Astrocyte of the cerebellum (primary cell): Measurements from ENCODE around the gene ATP6V0C.
A peak's percentile ranks its signal among the peaks of the same experiment; 100 is the strongest.

Experiments used
- DNase-seq: peaks from one replicate; pipeline ENCODE4 v3.0.0-alpha.2; 2011; ENCODE audit warnings: low read depth
- H3K4me3 ChIP-seq: 2 replicates; pipeline ENCODE4 v1.5.1; 2011; ENCODE audit warnings: mild to moderate bottlenecking, low read depth, low read length, moderate library complexity
- in situ Hi-C: cut with HindIII; loops from 2 replicates; pipeline ENCODE4 v1.10.0; 2017; ENCODE audit warnings: low sequenced_read_pairs
- TF ChIP-seq, protein P1 (sequence below): IDR thresholded peaks from 2 replicates; pipeline ENCODE4 v1.5.1; 2012; ENCODE audit warnings: low read length, low read depth, moderate library complexity, mild to moderate bottlenecking; ENCODE audit errors: missing control alignments

Gene ATP6V0C

DNA sequence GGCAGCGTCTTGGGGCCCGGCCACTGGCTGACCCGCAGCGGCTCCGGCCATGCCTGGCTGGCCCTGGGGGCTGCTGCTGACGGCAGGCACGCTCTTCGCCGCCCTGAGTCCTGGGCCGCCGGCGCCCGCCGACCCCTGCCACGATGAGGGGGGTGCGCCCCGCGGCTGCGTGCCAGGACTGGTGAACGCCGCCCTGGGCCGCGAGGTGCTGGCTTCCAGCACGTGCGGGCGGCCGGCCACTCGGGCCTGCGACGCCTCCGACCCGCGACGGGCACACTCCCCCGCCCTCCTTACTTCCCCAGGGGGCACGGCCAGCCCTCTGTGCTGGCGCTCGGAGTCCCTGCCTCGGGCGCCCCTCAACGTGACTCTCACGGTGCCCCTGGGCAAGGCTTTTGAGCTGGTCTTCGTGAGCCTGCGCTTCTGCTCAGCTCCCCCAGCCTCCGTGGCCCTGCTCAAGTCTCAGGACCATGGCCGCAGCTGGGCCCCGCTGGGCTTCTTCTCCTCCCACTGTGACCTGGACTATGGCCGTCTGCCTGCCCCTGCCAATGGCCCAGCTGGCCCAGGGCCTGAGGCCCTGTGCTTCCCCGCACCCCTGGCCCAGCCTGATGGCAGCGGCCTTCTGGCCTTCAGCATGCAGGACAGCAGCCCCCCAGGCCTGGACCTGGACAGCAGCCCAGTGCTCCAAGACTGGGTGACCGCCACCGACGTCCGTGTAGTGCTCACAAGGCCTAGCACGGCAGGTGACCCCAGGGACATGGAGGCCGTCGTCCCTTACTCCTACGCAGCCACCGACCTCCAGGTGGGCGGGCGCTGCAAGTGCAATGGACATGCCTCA, 41.9 kb upstream of the ATP6V0C start:
- peak overlapping the region; percentile 12 for H3K4me3 ChIP-seq
- TF ChIP-seq, protein P1, sequence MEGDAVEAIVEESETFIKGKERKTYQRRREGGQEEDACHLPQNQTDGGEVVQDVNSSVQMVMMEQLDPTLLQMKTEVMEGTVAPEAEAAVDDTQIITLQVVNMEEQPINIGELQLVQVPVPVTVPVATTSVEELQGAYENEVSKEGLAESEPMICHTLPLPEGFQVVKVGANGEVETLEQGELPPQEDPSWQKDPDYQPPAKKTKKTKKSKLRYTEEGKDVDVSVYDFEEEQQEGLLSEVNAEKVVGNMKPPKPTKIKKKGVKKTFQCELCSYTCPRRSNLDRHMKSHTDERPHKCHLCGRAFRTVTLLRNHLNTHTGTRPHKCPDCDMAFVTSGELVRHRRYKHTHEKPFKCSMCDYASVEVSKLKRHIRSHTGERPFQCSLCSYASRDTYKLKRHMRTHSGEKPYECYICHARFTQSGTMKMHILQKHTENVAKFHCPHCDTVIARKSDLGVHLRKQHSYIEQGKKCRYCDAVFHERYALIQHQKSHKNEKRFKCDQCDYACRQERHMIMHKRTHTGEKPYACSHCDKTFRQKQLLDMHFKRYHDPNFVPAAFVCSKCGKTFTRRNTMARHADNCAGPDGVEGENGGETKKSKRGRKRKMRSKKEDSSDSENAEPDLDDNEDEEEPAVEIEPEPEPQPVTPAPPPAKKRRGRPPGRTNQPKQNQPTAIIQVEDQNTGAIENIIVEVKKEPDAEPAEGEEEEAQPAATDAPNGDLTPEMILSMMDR = no peak
- in situ Hi-C loops = no loop called here
- no peak for DNase-seq

DNA sequence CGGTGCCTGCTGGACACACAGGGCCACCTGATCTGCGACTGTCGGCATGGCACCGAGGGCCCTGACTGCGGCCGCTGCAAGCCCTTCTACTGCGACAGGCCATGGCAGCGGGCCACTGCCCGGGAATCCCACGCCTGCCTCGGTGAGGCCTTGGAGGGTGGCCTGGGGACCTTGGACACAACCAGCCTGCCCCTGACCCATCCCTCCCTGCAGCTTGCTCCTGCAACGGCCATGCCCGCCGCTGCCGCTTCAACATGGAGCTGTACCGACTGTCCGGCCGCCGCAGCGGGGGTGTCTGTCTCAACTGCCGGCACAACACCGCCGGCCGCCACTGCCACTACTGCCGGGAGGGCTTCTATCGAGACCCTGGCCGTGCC, 41.3 kb upstream of the ATP6V0C start:
- in situ Hi-C loops = no loop called here
- no peak for DNase-seq
- no peak overlapping the region for H3K4me3 ChIP-seq
- TF ChIP-seq, protein P1 = no peak

DNA sequence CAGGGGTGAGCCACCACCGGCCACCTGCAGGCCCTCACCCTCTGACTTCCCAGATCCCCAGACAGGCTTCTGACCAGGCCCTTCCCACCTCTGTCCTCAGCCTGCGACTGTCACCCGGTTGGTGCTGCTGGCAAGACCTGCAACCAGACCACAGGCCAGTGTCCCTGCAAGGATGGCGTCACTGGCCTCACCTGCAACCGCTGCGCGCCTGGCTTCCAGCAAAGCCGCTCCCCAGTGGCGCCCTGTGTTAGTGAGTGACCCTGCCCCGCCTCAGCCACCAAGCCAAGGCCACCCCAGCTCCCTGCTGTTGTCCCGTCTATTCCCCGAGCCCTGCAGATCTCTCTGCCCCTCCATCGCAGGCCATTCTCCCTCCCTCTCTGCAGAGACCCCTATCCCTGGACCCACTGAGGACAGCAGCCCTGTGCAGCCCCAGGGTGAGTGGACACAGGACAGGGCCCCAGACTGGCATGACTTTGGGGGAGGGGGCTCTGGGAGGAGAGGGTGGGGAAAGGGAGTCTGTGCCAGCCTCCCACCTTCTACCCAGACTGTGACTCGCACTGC, 40.8 kb upstream of the ATP6V0C start:
- DNase-seq = no peak
- in situ Hi-C loops = no loop called here
- TF ChIP-seq, protein P1 = no peak
- H3K4me3 ChIP-seq = no peak overlapping the region

DNA sequence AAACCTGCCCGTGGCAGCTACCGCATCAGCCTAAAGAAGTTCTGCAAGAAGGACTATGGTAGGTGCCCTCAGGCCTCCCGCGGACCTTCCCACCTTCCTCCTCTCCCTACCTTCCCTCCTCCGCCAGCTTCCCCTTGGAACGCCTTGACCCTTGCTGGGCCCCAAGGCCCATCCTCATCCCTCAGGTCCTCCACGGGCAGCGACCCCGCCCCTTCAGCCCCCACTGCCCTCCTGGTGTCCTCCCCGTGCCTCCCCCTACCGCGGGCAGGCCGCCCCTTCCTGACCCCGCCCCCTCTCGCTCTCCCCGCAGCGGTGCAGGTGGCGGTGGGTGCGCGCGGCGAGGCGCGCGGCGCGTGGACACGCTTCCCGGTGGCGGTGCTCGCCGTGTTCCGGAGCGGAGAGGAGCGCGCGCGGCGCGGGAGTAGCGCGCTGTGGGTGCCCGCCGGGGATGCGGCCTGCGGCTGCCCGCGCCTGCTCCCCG, 40.3 kb upstream of the ATP6V0C start:
- TF ChIP-seq, protein P1 = no peak
- no peak for DNase-seq
- H3K4me3 ChIP-seq = peak overlapping the region; percentile 16
- in situ Hi-C loops = no loop called here

DNA sequence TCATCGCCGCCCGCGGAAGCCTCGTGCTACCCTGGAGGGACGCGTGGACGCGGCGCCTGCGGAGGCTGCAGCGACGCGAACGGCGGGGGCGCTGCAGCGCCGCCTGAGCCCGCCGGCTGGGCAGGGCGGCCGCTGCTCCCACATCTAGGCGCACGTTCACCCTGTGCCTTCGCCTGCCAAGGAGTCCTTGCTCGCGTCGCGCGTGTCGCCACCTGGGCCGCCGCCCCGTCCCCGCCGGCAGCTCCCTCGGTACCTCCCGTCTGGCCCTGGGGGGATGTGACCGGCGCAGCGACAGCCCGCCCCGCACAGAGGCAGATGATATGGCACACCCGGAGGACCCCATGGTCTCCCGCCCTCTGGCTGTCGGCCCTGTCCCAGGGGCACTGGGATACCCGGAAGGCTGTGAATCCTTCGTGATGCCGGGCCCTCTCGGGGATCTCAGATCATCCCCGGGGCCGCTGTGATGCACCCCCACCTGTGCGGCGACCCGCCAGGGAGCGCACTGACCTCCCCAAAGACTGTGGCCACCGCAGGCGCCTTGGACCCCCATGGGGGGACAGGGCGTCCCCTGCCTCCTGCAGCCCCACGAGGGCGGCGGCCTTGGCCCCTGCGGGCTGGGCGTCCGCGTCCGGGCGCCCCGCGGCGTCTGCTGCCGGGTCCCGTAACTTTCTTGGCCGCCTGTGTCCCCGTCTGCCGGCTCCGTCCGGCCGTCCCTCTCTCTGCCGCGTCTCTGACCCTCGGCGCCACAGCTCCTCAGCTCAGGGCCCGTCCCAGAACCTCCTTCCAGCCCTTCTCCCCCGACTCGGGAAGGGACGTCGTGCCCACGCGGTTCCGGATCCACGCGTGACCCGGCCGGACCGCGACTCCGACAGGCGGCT, 39.5 kb upstream of the ATP6V0C start:
- DNase-seq = no peak
- TF ChIP-seq, protein P1 = no peak
- H3K4me3 ChIP-seq = peak overlapping the region; percentile 65
- in situ Hi-C loops = no loop called here

DNA sequence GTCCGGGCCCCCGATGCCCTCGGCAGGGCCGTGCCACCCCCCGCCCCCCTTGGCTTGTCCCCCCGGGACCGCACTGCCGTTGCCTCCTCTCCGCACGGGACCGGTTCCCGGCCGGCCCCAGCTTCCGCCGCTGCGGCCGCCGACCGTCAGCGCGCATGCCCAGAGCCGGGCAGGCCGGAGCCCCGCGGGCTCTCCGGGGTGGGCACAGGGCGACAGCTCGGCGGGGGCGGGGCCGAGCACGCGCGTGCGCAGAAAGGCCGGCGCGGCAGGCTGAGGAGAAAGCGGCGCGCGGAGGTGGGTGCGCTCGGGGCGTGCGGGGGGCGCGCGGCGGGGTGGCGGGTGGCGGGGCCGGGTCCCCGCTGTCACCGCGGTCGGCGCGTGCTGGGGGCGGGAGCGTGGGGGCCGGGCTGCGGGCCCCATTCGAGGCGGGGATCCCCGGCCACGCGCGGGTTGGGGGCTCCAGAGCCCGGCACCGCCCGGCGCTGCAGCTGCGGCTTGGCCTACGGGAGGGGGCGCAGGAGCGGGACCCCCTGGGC, 38.8 kb upstream of the ATP6V0C start, which contains the start of gene TBC1D24:
Gene TBC1D24, plus strand, starts transcription at position 251 of the 536 bp plus-strand sequence. CDS start 21,022 bp downstream, outside the sequence.
- TF ChIP-seq, protein P1 = no peak
- DNase-seq = peak; percentile 27

More for the DNA sequence above, 38.8 kb upstream of the ATP6V0C start, which contains the start of gene TBC1D24:
- peak within 1 kb of the TSS; percentile 65 for H3K4me3 ChIP-seq
- in situ Hi-C loops = no loop called here
